Kidney (tissue), 14 donors: Measurements from ENCODE around the gene CEP164. TPM values are rescaled to one million over a fixed set of nuclear protein-coding genes. Genes with fewer than 3 reads are reported as not detected.

Experiments used
- DNase-seq, 5 donors: peaks; one replicate each; pipeline ENCODE4 v3.0.0-alpha.2; 2013 to 2020
- FAIRE-seq: peaks from 2 replicates; lab custom pipeline; 2012; peaks lifted over from hg19 to GRCh38; lab: Jason Lieb, UNC
- H3K27ac ChIP-seq, 2 donors: one replicate each; pipeline ENCODE4 v1.7.0; 2013; ENCODE audit warnings: low read depth in 2 of 2, low read length in 2 of 2, inconsistent platforms in 1 of 2
- H3K27me3 ChIP-seq: one replicate; pipeline ENCODE4 v1.7.1; 2013; ENCODE audit warnings: low read length, inconsistent platforms; ENCODE audit not compliant: control insufficient read depth, insufficient read depth
- H3K36me3 ChIP-seq, 3 donors: one replicate each; pipeline versions ENCODE4 v1.7.0 to v1.7.1; 2013; ENCODE audit warnings: low read length in 3 of 3, control low read depth in 1 of 3, inconsistent platforms in 1 of 3; ENCODE audit not compliant: insufficient read depth in 3 of 3, control insufficient read depth in 2 of 3
- H3K4me1 ChIP-seq, 3 donors: one replicate each; pipeline versions ENCODE4 v1.7.0 to v1.7.1; 2013; ENCODE audit warnings: low read length in 3 of 3, inconsistent platforms in 1 of 3, low read depth in 1 of 3; ENCODE audit not compliant: control insufficient read depth in 2 of 3, insufficient read depth in 2 of 3
- H3K4me3 ChIP-seq, 3 donors: one replicate each; pipeline versions ENCODE4 v1.7.0 to v1.8.1; 2013; ENCODE audit warnings: low read length in 3 of 3, control low read depth in 1 of 3, inconsistent platforms in 1 of 3
- H3K9ac ChIP-seq, 3 donors: one replicate each; pipeline versions ENCODE4 v1.7.0 to v1.7.1; 2013; ENCODE audit warnings: low read length in 3 of 3, control low read depth in 1 of 3, inconsistent platforms in 1 of 3
- H3K9me3 ChIP-seq, 3 donors: one replicate each; pipeline versions ENCODE4 v1.7.0 to v1.7.1; 2013; ENCODE audit warnings: low read length in 3 of 3, control low read depth in 1 of 3, inconsistent platforms in 1 of 3; ENCODE audit not compliant: control insufficient read depth in 2 of 3, insufficient read depth in 1 of 3
- CTCF ChIP-seq: IDR thresholded peaks from 3 replicates; pipeline ENCODE4 v1.5.1; 2012; ENCODE audit warnings: mild to moderate bottlenecking, moderate library complexity, borderline replicate concordance; ENCODE audit not compliant: insufficient read depth; ENCODE audit errors: extremely low read depth
- intact Hi-C: fragments of 100-400 bp; cut with DNase I; formaldehyde crosslinking; loops from one replicate; pipeline ENCODE4 v1.11.1; 2022
- polyA plus RNA-seq: library from polyadenylated mRNA; stranded (reverse); fragments of 350-450 nt; fragmentation: Illumina TruSeq; extraction: RNeasy Lipid Tissue Mini Kit (QIAGEN cat#74804); gene quantifications from one replicate; pipeline ENCODE4 v1.2.3, GENCODE V29; 2014; ENCODE audit warnings: low read depth, low replicate concordance; ENCODE audit not compliant: insufficient read depth
- total RNA-seq: library from RNA; stranded (reverse); fragmentation: NEBNext Ultra II Directional; extraction: Animal tissue kit (Norgen Biotek cat#: 25700); gene quantifications from one replicate; pipeline ENCODE4 v1.2.1, GENCODE V29; 2021
- donor health status: control.
- donor health status: control.
- donor health status: control.
- donor health status: control.
- donor health status: control.
- donor health status: DM: yes; HTN: yes; CAD: no.
- donor health status: Normal renal cell carcinoma (clear cell type).

The CEP164 gene
- total and polyA plus RNA-seq, 2 donors from 2014 or later = 7.9 to 30.7 TPM

GRCh38 chr11:117439256-117439655 is 111.6 kb downstream of the CEP164 start:
- no peak for FAIRE-seq
- H3K4me1 ChIP-seq = no peaks in the 10 kb centered on the region
- peaks cover 3 to 7% (median 5%) of the 10 kb centered on the region in 3 donors for H3K36me3 ChIP-seq
- TF ChIP-seq CTCF = no peak
- H3K27ac ChIP-seq = no peak overlapping the region
- intact Hi-C loops = no loop called here
- no peak overlapping the region for H3K9ac ChIP-seq
- H3K4me3 ChIP-seq = no peak overlapping the region
- no peaks in the 10 kb centered on the region for H3K9me3 ChIP-seq
- no peaks in the 10 kb centered on the region for H3K27me3 ChIP-seq
- DNase-seq = peak in 1 of 5 donors; percentile 64

GRCh38 chr11:117440258-117440657 is 112.6 kb downstream of the CEP164 start:
- no peak for FAIRE-seq
- TF ChIP-seq CTCF = no peak

GRCh38 chr11:117441146-117441975 is 113.7 kb downstream of the CEP164 start:
- no peak overlapping the region for H3K27ac ChIP-seq
- H3K9ac ChIP-seq = no peak overlapping the region
- peaks cover 0 to 5% (median 3%) of the 10 kb centered on the region in 3 donors for H3K36me3 ChIP-seq
- DNase-seq = peak in 1 of 5 donors; percentile 49
- no peaks in the 10 kb centered on the region for H3K4me1 ChIP-seq
- no peaks in the 10 kb centered on the region for H3K9me3 ChIP-seq
- no peaks in the 10 kb centered on the region for H3K27me3 ChIP-seq
- no peak overlapping the region for H3K4me3 ChIP-seq
- no peak for TF ChIP-seq CTCF
- intact Hi-C loops = no loop called here
- FAIRE-seq = no peak

More at GRCh38 chr11:117440258-117440657, 112.6 kb downstream of the CEP164 start:
- Histone ChIP-seq H3K36me3 (peaks cover under 1 to 5% (median 3%) of the 10 kb centered on the region in 3 donors), H3K27ac (no peak overlapping the region), H3K27me3 (no peaks in the 10 kb centered on the region), H3K9me3 (no peaks in the 10 kb centered on the region), H3K4me1 (no peaks in the 10 kb centered on the region), H3K9ac (no peak overlapping the region), H3K4me3 (no peak overlapping the region)
- intact Hi-C loops = no loop called here
- peak in 1 of 5 donors; percentile 11 for DNase-seq
